ENCODE measurements around the gene PTCHD4.

Gene PTCHD4

DNA sequence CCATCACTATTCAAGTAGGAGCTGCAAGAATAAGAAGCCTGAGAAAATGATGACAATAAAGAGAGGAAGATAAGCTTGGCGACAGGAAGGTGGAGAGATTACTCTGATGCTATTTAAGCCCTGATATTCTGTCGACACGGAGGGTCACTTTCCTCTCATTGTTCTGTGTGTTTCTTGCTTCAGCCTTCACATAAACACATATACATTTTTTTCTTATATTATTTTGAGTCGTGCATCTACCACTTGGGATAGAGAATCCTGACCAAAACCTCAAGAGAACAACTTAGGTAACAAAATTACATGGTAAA is 10.5 kb downstream of the PTCHD4 start:
- H3K36me3 ChIP-seq (ENCODE audit: control insufficient read depth in 2 of 2, insufficient read depth in 2 of 2, low read length in 2 of 2): no peaks in the 10 kb centered on the region
- H3K4me1 ChIP-seq (ENCODE audit: control insufficient read depth in 2 of 2, insufficient read depth in 2 of 2, low read length in 2 of 2): no peaks in the 10 kb centered on the region
- H3K9me3 ChIP-seq (ENCODE audit: control insufficient read depth in 2 of 2, low read length in 2 of 2): no peaks in the 10 kb centered on the region
- H3K27me3 ChIP-seq (ENCODE audit: control insufficient read depth in 2 of 2, insufficient read depth in 2 of 2, low read length in 2 of 2): no peaks in the 10 kb centered on the region
- no peak overlapping the region for H3K27ac ChIP-seq (ENCODE audit: low read depth in 2 of 2, low read length in 2 of 2)
- H3K9ac ChIP-seq (ENCODE audit: low read depth in 1 of 2, low read length in 2 of 2): no peak overlapping the region
- H3K4me3 ChIP-seq (ENCODE audit: low read length in 2 of 2): no peak overlapping the region

DNA sequence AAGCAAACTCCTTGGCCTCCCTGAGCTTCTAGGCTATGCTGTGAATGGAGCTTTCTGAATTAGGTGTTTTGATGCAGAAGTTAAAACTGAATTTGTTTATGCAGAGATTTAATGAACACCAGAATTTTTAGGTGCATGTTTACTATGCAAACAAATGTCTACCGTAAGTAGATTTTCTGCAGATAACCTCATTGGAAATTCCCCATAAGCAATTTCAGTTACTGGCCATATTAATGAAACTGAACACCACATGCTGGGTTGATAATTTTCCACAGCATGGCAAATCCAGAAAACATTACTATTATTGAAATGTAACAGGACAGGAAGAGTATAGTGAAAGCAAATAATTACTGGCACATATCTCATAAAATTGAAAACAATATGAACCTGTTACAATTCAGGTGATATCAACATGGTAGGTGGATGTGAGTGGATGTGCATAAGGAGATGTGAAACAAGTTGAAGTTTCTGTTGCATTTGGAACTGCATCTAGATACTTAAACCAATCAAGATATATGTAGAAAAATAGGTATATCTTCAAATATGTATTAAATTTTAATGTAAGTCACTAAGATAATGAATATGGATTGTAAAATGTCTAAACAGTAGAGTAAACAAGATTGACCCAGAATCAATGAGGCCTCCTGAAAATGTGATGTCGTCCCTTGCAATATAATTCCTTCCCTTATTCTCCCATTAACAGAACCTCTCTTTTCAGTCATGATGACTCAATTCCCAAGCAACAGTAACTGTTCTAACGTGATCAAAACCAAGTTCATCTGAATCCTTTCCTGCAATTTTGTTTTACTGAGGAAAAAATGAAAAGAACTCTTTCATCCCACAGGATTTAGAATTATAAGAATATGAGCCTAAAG is 11.0 kb downstream of the PTCHD4 start:
- no peaks in the 10 kb centered on the region for H3K4me1 ChIP-seq (ENCODE audit: control insufficient read depth in 2 of 2, insufficient read depth in 2 of 2, low read length in 2 of 2)
- H3K27ac ChIP-seq (ENCODE audit: low read depth in 2 of 2, low read length in 2 of 2): no peak overlapping the region
- H3K36me3 ChIP-seq (ENCODE audit: control insufficient read depth in 2 of 2, insufficient read depth in 2 of 2, low read length in 2 of 2): no peaks in the 10 kb centered on the region
- H3K9me3 ChIP-seq (ENCODE audit: control insufficient read depth in 2 of 2, low read length in 2 of 2): no peaks in the 10 kb centered on the region
- H3K4me3 ChIP-seq (ENCODE audit: low read length in 2 of 2): no peak overlapping the region
- no peak overlapping the region for H3K9ac ChIP-seq (ENCODE audit: low read depth in 1 of 2, low read length in 2 of 2)
- no peaks in the 10 kb centered on the region for H3K27me3 ChIP-seq (ENCODE audit: control insufficient read depth in 2 of 2, insufficient read depth in 2 of 2, low read length in 2 of 2)

DNA sequence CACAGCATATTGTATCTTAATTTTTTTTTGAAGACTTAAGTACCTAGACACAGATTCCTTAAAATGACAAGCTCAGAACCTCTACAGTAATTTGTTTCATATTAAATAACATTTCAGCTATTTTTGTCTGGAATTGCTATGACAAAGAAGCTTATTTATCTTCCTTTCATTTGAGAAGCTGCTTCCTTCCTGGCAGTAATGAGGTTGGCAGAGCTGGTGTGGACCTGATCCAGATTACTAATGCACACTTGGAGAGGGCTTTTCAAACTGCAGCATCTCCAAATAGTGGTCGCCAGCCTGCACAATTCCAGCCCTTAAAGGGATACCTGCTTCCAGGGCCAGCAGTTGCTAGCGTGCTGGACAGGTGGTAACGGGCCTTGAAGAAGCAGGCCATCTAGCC is 12.1 kb downstream of the PTCHD4 start:
- Histone ChIP-seq H3K9me3 (ENCODE audit: control insufficient read depth in 2 of 2, low read length in 2 of 2) (no peaks in the 10 kb centered on the region), H3K27ac (ENCODE audit: low read depth in 2 of 2, low read length in 2 of 2) (no peak overlapping the region), H3K27me3 (ENCODE audit: control insufficient read depth in 2 of 2, insufficient read depth in 2 of 2, low read length in 2 of 2) (no peaks in the 10 kb centered on the region), H3K36me3 (ENCODE audit: control insufficient read depth in 2 of 2, insufficient read depth in 2 of 2, low read length in 2 of 2) (no peaks in the 10 kb centered on the region), H3K4me3 (ENCODE audit: low read length in 2 of 2) (no peak overlapping the region), H3K4me1 (ENCODE audit: control insufficient read depth in 2 of 2, insufficient read depth in 2 of 2, low read length in 2 of 2) (no peaks in the 10 kb centered on the region), H3K9ac (ENCODE audit: low read depth in 1 of 2, low read length in 2 of 2) (no peak overlapping the region)

DNA sequence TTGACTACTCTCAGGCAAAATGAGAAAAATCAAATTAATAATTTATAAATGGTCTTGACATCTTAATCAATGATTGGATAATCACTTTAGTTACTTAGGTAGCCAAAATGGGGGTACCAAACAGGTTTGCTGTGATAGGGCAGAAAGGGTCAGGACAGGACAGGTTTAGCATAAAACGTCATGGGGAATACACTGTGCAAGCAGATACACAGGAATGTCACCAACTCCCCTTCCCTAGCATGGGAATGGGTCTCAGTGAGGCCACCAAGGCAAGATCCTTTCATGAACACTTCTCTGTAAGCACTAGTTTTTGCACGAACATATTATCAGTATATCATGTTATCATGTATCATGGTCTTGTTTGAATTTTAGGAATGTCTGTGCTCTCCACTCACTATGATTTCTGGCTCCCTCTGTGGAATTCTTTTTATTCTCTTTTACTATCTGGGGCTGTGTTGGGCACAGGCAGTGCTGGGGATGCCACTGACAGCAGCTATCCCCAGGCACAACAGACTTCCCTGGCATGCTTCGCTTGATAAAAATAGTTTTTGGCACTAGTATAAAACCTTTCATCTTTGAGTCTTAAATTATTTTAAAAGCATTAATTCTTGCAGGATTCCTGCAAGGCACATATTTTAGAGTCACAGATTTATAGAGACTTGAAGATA is 18.3 kb downstream of the PTCHD4 start:
- Histone ChIP-seq H3K4me3 (ENCODE audit: low read length in 2 of 2) (no peak overlapping the region), H3K27ac (ENCODE audit: low read depth in 2 of 2, low read length in 2 of 2) (no peak overlapping the region), H3K27me3 (ENCODE audit: control insufficient read depth in 2 of 2, insufficient read depth in 2 of 2, low read length in 2 of 2) (no peaks in the 10 kb centered on the region), H3K4me1 (ENCODE audit: control insufficient read depth in 2 of 2, insufficient read depth in 2 of 2, low read length in 2 of 2) (no peaks in the 10 kb centered on the region), H3K9me3 (ENCODE audit: control insufficient read depth in 2 of 2, low read length in 2 of 2) (no peaks in the 10 kb centered on the region), H3K36me3 (ENCODE audit: control insufficient read depth in 2 of 2, insufficient read depth in 2 of 2, low read length in 2 of 2) (no peaks in the 10 kb centered on the region), H3K9ac (ENCODE audit: low read depth in 1 of 2, low read length in 2 of 2) (no peak overlapping the region)

DNA sequence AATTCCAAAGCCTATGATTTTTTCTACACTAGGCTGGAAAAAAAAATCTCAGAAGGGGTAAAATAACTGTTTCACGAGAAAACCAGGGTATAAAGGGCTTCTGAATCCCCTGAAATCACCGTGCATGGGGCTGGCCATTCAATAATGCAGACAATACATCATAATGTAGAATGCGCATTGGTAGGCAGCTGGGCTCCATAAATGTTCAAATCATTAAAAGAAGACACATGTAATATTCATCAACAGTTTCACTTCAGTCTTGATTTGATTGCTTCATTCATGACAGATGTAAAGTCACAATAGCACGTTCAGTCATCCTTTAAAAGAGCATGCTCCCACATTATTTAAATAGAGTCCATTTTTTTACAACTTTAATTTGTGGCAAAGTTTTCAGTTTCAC is 20.5 kb downstream of the PTCHD4 start:
- no peaks in the 10 kb centered on the region for H3K4me1 ChIP-seq (ENCODE audit: control insufficient read depth in 2 of 2, insufficient read depth in 2 of 2, low read length in 2 of 2)
- H3K27ac ChIP-seq (ENCODE audit: low read depth in 2 of 2, low read length in 2 of 2): no peak overlapping the region
- no peaks in the 10 kb centered on the region for H3K36me3 ChIP-seq (ENCODE audit: control insufficient read depth in 2 of 2, insufficient read depth in 2 of 2, low read length in 2 of 2)
- no peak overlapping the region for H3K4me3 ChIP-seq (ENCODE audit: low read length in 2 of 2)
- H3K27me3 ChIP-seq (ENCODE audit: control insufficient read depth in 2 of 2, insufficient read depth in 2 of 2, low read length in 2 of 2): no peaks in the 10 kb centered on the region
- no peaks in the 10 kb centered on the region for H3K9me3 ChIP-seq (ENCODE audit: control insufficient read depth in 2 of 2, low read length in 2 of 2)
- H3K9ac ChIP-seq (ENCODE audit: low read depth in 1 of 2, low read length in 2 of 2): no peak overlapping the region

DNA sequence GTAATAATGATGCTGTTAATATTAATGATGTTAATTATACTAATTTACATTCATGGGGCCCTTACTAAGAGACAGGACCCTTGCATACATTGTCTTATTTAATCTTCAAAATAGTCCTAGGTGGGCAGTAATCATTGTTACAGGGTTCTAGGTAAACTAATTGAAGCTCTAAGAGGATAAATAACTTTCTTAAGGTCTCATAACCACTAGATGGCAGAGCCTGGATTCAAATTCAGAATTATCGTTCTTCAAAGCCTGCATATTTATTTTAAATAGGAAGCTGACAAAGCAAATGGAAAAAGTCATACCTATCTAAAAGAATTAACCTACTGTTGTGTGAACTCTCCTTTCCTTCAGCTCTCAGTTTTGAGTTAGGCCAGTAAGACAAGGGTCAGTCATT is 23.5 kb downstream of the PTCHD4 start:
- Histone ChIP-seq H3K9me3 (ENCODE audit: control insufficient read depth in 2 of 2, low read length in 2 of 2) (no peaks in the 10 kb centered on the region), H3K4me3 (ENCODE audit: low read length in 2 of 2) (no peak overlapping the region), H3K36me3 (ENCODE audit: control insufficient read depth in 2 of 2, insufficient read depth in 2 of 2, low read length in 2 of 2) (no peaks in the 10 kb centered on the region), H3K27ac (ENCODE audit: low read depth in 2 of 2, low read length in 2 of 2) (no peak overlapping the region), H3K9ac (ENCODE audit: low read depth in 1 of 2, low read length in 2 of 2) (no peak overlapping the region), H3K27me3 (ENCODE audit: control insufficient read depth in 2 of 2, insufficient read depth in 2 of 2, low read length in 2 of 2) (no peaks in the 10 kb centered on the region), H3K4me1 (ENCODE audit: control insufficient read depth in 2 of 2, insufficient read depth in 2 of 2, low read length in 2 of 2) (no peaks in the 10 kb centered on the region)

DNA sequence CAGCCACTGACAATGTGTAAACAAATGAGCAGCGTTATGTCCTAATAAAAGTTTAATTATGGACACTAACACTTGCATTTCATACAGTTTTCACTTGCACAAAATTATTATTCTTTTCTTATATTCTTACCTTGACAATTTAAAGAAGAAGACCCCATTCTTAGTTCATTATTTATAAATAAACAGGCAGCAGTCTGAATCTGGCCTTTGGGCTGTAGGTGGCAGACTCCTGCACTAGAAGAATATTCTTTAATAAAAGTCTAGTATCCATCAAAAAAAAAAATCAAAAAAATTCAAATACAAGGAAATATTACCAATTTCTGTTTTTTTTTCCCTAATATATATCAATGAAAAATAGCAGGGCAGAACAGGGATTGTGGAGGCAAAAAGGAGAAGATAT is 24.8 kb downstream of the PTCHD4 start:
- Histone ChIP-seq H3K4me1 (ENCODE audit: control insufficient read depth in 2 of 2, insufficient read depth in 2 of 2, low read length in 2 of 2) (no peaks in the 10 kb centered on the region), H3K36me3 (ENCODE audit: control insufficient read depth in 2 of 2, insufficient read depth in 2 of 2, low read length in 2 of 2) (no peaks in the 10 kb centered on the region), H3K9ac (ENCODE audit: low read depth in 1 of 2, low read length in 2 of 2) (no peak overlapping the region), H3K4me3 (ENCODE audit: low read length in 2 of 2) (no peak overlapping the region), H3K27me3 (ENCODE audit: control insufficient read depth in 2 of 2, insufficient read depth in 2 of 2, low read length in 2 of 2) (no peaks in the 10 kb centered on the region), H3K27ac (ENCODE audit: low read depth in 2 of 2, low read length in 2 of 2) (no peak overlapping the region), H3K9me3 (ENCODE audit: control insufficient read depth in 2 of 2, low read length in 2 of 2) (no peaks in the 10 kb centered on the region)

DNA sequence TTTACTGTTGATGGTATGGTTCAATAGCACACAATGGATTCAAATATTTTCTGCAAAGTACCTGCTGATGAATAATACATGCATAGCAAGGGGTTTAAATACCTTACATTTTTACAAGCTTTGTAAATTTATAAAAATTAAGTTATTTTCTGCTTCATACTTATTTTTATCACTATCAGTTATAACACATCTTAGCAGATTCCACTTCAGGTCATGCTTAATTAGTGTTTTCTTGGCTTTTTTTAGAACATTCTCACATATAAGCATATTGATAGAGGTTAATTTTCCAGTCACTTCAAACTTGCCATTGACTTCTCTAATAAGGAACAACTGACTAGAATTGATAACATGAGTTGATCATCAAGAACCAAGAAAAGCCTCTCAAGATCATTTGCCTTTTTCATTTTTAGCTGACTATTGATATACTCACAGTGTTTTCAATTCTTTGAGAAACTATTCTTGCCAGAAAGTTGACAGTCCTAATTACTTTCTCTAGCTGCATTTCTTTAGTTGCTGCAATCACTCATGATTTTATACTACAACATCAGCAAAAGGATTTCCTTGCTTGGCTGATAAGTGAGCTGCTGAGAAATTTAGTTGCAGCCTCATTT is 25.8 kb downstream of the PTCHD4 start:
- Histone ChIP-seq H3K36me3 (ENCODE audit: control insufficient read depth in 2 of 2, insufficient read depth in 2 of 2, low read length in 2 of 2) (no peaks in the 10 kb centered on the region), H3K9ac (ENCODE audit: low read depth in 1 of 2, low read length in 2 of 2) (no peak overlapping the region), H3K27me3 (ENCODE audit: control insufficient read depth in 2 of 2, insufficient read depth in 2 of 2, low read length in 2 of 2) (no peaks in the 10 kb centered on the region), H3K27ac (ENCODE audit: low read depth in 2 of 2, low read length in 2 of 2) (no peak overlapping the region), H3K4me3 (ENCODE audit: low read length in 2 of 2) (no peak overlapping the region), H3K4me1 (ENCODE audit: control insufficient read depth in 2 of 2, insufficient read depth in 2 of 2, low read length in 2 of 2) (no peaks in the 10 kb centered on the region), H3K9me3 (ENCODE audit: control insufficient read depth in 2 of 2, low read length in 2 of 2) (no peaks in the 10 kb centered on the region)

DNA sequence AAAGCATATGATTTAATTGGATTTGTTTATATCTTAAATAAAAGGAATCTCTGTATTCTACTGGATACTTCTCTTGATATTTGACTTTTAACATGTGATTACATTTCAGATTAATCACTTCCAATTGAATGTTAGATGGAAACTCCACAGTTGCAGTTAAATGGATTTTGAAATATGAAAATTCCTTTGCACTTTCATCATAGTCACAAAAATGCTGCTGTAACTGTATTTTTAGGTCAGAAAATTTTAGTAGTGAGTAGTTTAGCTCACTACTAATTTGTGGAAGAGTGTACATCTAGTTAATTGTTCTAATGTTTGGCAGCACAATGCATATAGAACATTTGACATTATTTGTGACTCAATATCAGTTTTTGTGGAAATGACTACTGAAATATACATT is 26.8 kb downstream of the PTCHD4 start:
- Histone ChIP-seq H3K27ac (ENCODE audit: low read depth in 2 of 2, low read length in 2 of 2) (no peak overlapping the region), H3K27me3 (ENCODE audit: control insufficient read depth in 2 of 2, insufficient read depth in 2 of 2, low read length in 2 of 2) (no peaks in the 10 kb centered on the region), H3K4me1 (ENCODE audit: control insufficient read depth in 2 of 2, insufficient read depth in 2 of 2, low read length in 2 of 2) (no peaks in the 10 kb centered on the region), H3K9me3 (ENCODE audit: control insufficient read depth in 2 of 2, low read length in 2 of 2) (no peaks in the 10 kb centered on the region), H3K9ac (ENCODE audit: low read depth in 1 of 2, low read length in 2 of 2) (no peak overlapping the region), H3K36me3 (ENCODE audit: control insufficient read depth in 2 of 2, insufficient read depth in 2 of 2, low read length in 2 of 2) (no peaks in the 10 kb centered on the region), H3K4me3 (ENCODE audit: low read length in 2 of 2) (no peak overlapping the region)

DNA sequence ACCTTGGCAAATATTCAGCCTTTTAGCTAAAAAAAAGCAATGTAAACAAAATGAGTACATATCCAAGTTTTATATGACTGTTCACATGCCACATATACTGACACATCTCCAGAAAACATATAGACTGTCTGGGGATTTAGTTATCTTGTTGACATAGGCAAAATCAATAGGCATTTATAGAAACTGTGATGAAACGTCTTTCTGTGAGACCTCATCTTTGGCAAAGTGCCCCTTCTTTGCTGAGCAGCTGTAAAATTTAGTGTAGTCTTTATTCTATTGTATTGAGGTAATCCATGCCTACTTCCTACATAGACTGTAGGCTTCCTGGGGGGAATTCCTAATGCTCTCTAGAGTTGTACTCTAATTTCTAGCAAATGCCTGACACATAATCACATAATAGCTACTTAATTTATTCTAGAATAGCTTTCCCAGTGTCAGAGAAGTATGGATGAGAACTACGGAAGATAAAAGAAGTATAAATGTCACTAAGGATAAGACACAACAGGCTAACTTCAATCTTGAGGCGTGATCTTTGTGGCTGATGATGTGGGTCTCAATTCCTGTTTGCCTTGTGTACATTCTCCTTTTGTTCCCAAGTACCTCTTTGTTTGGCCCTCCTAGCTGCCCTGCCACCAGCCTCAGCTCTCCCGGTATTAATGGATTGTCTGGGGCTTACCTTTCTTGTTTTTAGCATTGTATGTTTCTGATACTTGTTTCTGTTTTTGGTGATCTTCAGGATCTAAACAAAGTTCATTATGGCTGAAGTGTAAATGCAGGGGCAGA is 30.6 kb downstream of the PTCHD4 start:
- Histone ChIP-seq H3K27me3 (ENCODE audit: control insufficient read depth in 2 of 2, insufficient read depth in 2 of 2, low read length in 2 of 2) (no peaks in the 10 kb centered on the region), H3K9me3 (ENCODE audit: control insufficient read depth in 2 of 2, low read length in 2 of 2) (no peaks in the 10 kb centered on the region), H3K27ac (ENCODE audit: low read depth in 2 of 2, low read length in 2 of 2) (no peak overlapping the region), H3K4me1 (ENCODE audit: control insufficient read depth in 2 of 2, insufficient read depth in 2 of 2, low read length in 2 of 2) (no peaks in the 10 kb centered on the region), H3K4me3 (ENCODE audit: low read length in 2 of 2) (no peak overlapping the region), H3K36me3 (ENCODE audit: control insufficient read depth in 2 of 2, insufficient read depth in 2 of 2, low read length in 2 of 2) (no peaks in the 10 kb centered on the region), H3K9ac (ENCODE audit: low read depth in 1 of 2, low read length in 2 of 2) (no peak overlapping the region)

All from mucosa of rectum (tissue), 2 donors.